ENCODE results near the gene OR5K4.
"Not testable (repeated sequence)": the region's sequence is repeated elsewhere in the genome, so short reads cannot be mapped to it uniquely, and the experiment has no call there.

The OR5K4 gene

GRCh38 chr3:98396482-98396881 lies 42.8 kb downstream of the OR5K4 start:
- not testable (repeated sequence) for ATAC-seq (ENCODE audit: low read depth); H3K27me3 Mint-ChIP-seq; H3K4me1 Mint-ChIP-seq; DNase-seq (ENCODE audit: low spot score in 2 of 2); H3K4me3 Mint-ChIP-seq; H3K27ac Mint-ChIP-seq; H3K36me3 Mint-ChIP-seq
- peaks cover 11% of the 10 kb centered on the region for H3K9me3 Mint-ChIP-seq

GRCh38 chr3:98398513-98398912 lies 44.9 kb downstream of the OR5K4 start:
- Mint-ChIP-seq H3K9me3 (peaks cover 13% of the 10 kb centered on the region), H3K36me3 (no peaks in the 10 kb centered on the region), H3K27me3 (peaks cover 6% of the 10 kb centered on the region), H3K4me1 (no peaks in the 10 kb centered on the region), H3K4me3 (no peak overlapping the region), H3K27ac (no peak overlapping the region)
- ATAC-seq (ENCODE audit: low read depth) (no peak), DNase-seq (ENCODE audit: low spot score in 2 of 2) (no peak)

GRCh38 chr3:98402507-98402906 lies 48.9 kb downstream of the OR5K4 start:
- peaks cover 24% of the 10 kb centered on the region for H3K9me3 Mint-ChIP-seq
- no peak overlapping the region for H3K4me3 Mint-ChIP-seq
- DNase-seq (ENCODE audit: low spot score in 2 of 2), result no peak
- H3K27ac Mint-ChIP-seq, result no peak overlapping the region
- H3K36me3 Mint-ChIP-seq, result peaks cover 2% of the 10 kb centered on the region
- ATAC-seq (ENCODE audit: low read depth), result no peak
- H3K27me3 Mint-ChIP-seq, result no peaks in the 10 kb centered on the region
- peaks cover 6% of the 10 kb centered on the region for H3K4me1 Mint-ChIP-seq

- Mint-ChIP-seq H3K4me1 (peaks cover 6% of the 10 kb centered on the region), H3K9me3 (peaks cover 20% of the 10 kb centered on the region), H3K36me3 (peaks cover 3% of the 10 kb centered on the region), H3K4me3 (no peak overlapping the region), H3K27me3 (no peaks in the 10 kb centered on the region), H3K27ac (no peak overlapping the region)
- ATAC-seq (ENCODE audit: low read depth) (no peak), DNase-seq (ENCODE audit: low spot score in 2 of 2) (no peak)
Measured at GRCh38 chr3:98404010-98404409, 50.4 kb downstream of the OR5K4 start.

Measured in memory B cell (primary cell).